K562 (cell line): Measurements from ENCODE around the gene CENPC. TPM values are rescaled to one million over a fixed set of nuclear protein-coding genes. Genes with fewer than 3 reads are reported as not detected.

Source experiments
- AFF1 ChIP-seq, 2 experiments: fragments of 450-650 bp; IDR thresholded peaks; 2 replicates each; pipeline ENCODE4 v1.6.1; 2018; ENCODE audit warnings: mild to moderate bottlenecking in 2 of 2, low read depth in 1 of 2; ENCODE audit not compliant: partially characterized antibody in 2 of 2
- ATF1 ChIP-seq, 2 experiments: fragments of 450-650 bp in 1 of 2; IDR thresholded peaks; 2 replicates each; pipeline ENCODE4 v1.6.1; 2016; ENCODE audit warnings: missing compliant biosample characterization in 1 of 2, missing genetic modification characterization in 1 of 2
- C11orf30 ChIP-seq: fragments of 450-650 bp; IDR thresholded peaks from 2 replicates; pipeline ENCODE4 v1.6.1; 2016; ENCODE audit warnings: low read depth, mild to moderate bottlenecking
- CREM ChIP-seq: IDR thresholded peaks from 2 replicates; pipeline ENCODE4 v1.6.1; 2014; ENCODE audit warnings: antibody characterized with exemption, low read depth
- E2F5 ChIP-seq: sonication (generic); formaldehyde crosslinking; IDR thresholded peaks from 2 replicates; pipeline ENCODE4 v1.8.0; 2022; ENCODE audit warnings: mild to moderate bottlenecking, missing genetic modification reagents
- NCOA6 ChIP-seq: fragments of 450-650 bp; IDR thresholded peaks from 2 replicates; pipeline ENCODE4 v1.6.1; 2017; ENCODE audit warnings: mild to moderate bottlenecking
- PKNOX1 ChIP-seq: fragments of 450-650 bp; IDR thresholded peaks from 2 replicates; pipeline ENCODE4 v1.6.1; 2016
- SAFB2 ChIP-seq: fragments of 200-400 bp; formaldehyde crosslinking; IDR thresholded peaks from 2 replicates; pipeline ENCODE4 v1.6.1; 2018; ENCODE audit warnings: borderline replicate concordance, low read length, low read depth, moderate library complexity; ENCODE audit not compliant: severe bottlenecking
- SRSF3 ChIP-seq: fragments of 200-400 bp; formaldehyde crosslinking; IDR thresholded peaks from 2 replicates; pipeline ENCODE4 v1.6.1; 2016; ENCODE audit warnings: mild to moderate bottlenecking, low read length, moderate library complexity; ENCODE audit not compliant: insufficient read depth
- ZFX ChIP-seq: sonication (generic); formaldehyde crosslinking; IDR thresholded peaks from 2 replicates; pipeline ENCODE4 v1.8.0; 2022; ENCODE audit warnings: mild to moderate bottlenecking, missing genetic modification reagents, moderate library complexity
- polyA plus RNA-seq, 8 experiments: library from polyadenylated mRNA; depleted of rRNA in 4 of 8; stranded (reverse) in 5 of 8; unstranded in 3 of 8; fragments of >200 nt; fragmentation: Nextera tagmentation in 2 of 8; fragmentation: Illumina TruSeq in 1 of 8; extraction: Ambion mirVana in 2 of 8; extraction: Trizol in 1 of 8; gene quantifications; 2 replicates each; pipeline versions ENCODE4 v1.2.1 to v1.2.3, GENCODE V29; 2011 to 2014; ENCODE audit warnings: inconsistent platforms in 1 of 8, missing spikeins in 1 of 8
- total RNA-seq, 7 experiments: library from RNA; depleted of rRNA in 6 of 7; stranded (reverse); fragments of >200 nt in 6 of 7; fragmentation: Illumina TruSeq in 2 of 7; extraction: Trizol in 2 of 7; gene quantifications; 2 replicates each; pipeline versions ENCODE4 v1.2.1 to v1.2.3, GENCODE V29; 2011 to 2021; ENCODE audit warnings: low replicate concordance in 1 of 7
- TF ChIP-seq, protein P1 (sequence below): fragments of 250-450 bp; sonication (Bioruptor Pico); IDR thresholded peaks from 2 replicates; pipeline ENCODE4 v1.4.0; 2020
- TF ChIP-seq, protein P2 (sequence below): fragments of 450-650 bp; conservative IDR thresholded peaks from 2 replicates; pipeline ENCODE4 v1.6.1; 2016; ENCODE audit warnings: missing genetic modification characterization, low read depth, mild to moderate bottlenecking, control low read depth, missing compliant biosample characterization

The CENPC gene
- total and polyA plus RNA-seq, 9 of the 15 experiments (the other 6 are each of a cell fraction or from before 2014, with no cell fraction given): 18.1 to 48.5 (median 30.8) TPM

- TF ChIP-seq, protein P1, sequence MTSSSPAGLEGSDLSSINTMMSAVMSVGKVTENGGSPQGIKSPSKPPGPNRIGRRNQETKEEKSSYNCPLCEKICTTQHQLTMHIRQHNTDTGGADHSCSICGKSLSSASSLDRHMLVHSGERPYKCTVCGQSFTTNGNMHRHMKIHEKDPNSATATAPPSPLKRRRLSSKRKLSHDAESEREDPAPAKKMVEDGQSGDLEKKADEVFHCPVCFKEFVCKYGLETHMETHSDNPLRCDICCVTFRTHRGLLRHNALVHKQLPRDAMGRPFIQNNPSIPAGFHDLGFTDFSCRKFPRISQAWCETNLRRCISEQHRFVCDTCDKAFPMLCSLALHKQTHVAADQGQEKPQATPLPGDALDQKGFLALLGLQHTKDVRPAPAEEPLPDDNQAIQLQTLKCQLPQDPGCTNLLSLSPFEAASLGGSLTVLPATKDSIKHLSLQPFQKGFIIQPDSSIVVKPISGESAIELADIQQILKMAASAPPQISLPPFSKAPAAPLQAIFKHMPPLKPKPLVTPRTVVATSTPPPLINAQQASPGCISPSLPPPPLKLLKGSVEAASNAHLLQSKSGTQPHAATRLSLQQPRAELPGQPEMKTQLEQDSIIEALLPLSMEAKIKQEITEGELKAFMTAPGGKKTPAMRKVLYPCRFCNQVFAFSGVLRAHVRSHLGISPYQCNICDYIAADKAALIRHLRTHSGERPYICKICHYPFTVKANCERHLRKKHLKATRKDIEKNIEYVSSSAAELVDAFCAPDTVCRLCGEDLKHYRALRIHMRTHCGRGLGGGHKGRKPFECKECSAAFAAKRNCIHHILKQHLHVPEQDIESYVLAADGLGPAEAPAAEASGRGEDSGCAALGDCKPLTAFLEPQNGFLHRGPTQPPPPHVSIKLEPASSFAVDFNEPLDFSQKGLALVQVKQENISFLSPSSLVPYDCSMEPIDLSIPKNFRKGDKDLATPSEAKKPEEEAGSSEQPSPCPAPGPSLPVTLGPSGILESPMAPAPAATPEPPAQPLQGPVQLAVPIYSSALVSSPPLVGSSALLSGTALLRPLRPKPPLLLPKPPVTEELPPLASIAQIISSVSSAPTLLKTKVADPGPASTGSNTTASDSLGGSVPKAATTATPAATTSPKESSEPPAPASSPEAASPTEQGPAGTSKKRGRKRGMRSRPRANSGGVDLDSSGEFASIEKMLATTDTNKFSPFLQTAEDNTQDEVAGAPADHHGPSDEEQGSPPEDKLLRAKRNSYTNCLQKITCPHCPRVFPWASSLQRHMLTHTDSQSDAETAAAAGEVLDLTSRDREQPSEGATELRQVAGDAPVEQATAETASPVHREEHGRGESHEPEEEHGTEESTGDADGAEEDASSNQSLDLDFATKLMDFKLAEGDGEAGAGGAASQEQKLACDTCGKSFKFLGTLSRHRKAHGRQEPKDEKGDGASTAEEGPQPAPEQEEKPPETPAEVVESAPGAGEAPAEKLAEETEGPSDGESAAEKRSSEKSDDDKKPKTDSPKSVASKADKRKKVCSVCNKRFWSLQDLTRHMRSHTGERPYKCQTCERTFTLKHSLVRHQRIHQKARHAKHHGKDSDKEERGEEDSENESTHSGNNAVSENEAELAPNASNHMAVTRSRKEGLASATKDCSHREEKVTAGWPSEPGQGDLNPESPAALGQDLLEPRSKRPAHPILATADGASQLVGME (CRISPR knock-in tag): no peak
- TF ChIP-seq ZFX (CRISPR knock-in tag): no peak
- TF ChIP-seq, protein P2, sequence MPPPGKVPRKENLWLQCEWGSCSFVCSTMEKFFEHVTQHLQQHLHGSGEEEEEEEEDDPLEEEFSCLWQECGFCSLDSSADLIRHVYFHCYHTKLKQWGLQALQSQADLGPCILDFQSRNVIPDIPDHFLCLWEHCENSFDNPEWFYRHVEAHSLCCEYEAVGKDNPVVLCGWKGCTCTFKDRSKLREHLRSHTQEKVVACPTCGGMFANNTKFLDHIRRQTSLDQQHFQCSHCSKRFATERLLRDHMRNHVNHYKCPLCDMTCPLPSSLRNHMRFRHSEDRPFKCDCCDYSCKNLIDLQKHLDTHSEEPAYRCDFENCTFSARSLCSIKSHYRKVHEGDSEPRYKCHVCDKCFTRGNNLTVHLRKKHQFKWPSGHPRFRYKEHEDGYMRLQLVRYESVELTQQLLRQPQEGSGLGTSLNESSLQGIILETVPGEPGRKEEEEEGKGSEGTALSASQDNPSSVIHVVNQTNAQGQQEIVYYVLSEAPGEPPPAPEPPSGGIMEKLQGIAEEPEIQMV (tag): no peak
- TF ChIP-seq AFF1 (IDR thresholded peaks at IDR 0.05; ENCODE audit: low read depth in 1 of 2, partially characterized antibody in 2 of 2): peak in 1 of 2 experiments; percentile 72
- peak; percentile 82 for TF ChIP-seq C11orf30
- peak; percentile 83 for TF ChIP-seq PKNOX1
- TF ChIP-seq SRSF3: no peak
- no peak for TF ChIP-seq ATF1 (CRISPR knock-in tag; IDR thresholded peaks at IDR 0.05)
- TF ChIP-seq ATF1 (tag; IDR thresholded peaks at IDR 0.05): peak; percentile 84
- peak; percentile 77 for TF ChIP-seq CREM
- no peak for TF ChIP-seq E2F5
- no peak for TF ChIP-seq NCOA6
- no peak for TF ChIP-seq SAFB2
Observed at GRCh38 chr4:67522851-67523671, 22.2 kb downstream of the CENPC start (continued).
